CD4-positive, alpha-beta memory T cell (primary cell): ENCODE results near the gene NUP62. TPM values are rescaled to one million over a fixed set of nuclear protein-coding genes. Genes with fewer than 3 reads are reported as not detected.
A peak's percentile ranks its signal among the peaks of the same experiment; 100 is the strongest.
"Not testable (repeated sequence)": the region's sequence is repeated elsewhere in the genome, so short reads cannot be mapped to it uniquely, and the experiment has no call there.

Experiments used
- CTCF ChIA-PET: fragments of 350-600 bp; sonication (Branson Sonifier 250); formaldehyde crosslinking; loops from one replicate; lab custom pipeline; 2021; ENCODE audit warnings: inconsistent platforms; ENCODE audit not compliant: partially characterized antibody; lab: Charles Lee
- POLR2A ChIA-PET: fragments of 350-600 bp; sonication (Branson Sonifier 250); formaldehyde crosslinking; loops from one replicate; lab custom pipeline; 2021; ENCODE audit not compliant: partially characterized antibody; lab: Charles Lee
- DNase-seq, 5 donors: peaks; one replicate each; pipeline versions ENCODE4 v3.0.0 to v3.0.0-alpha.2; 2020 to 2022; ENCODE audit warnings: mixed read lengths in 1 of 5
- H3K27ac ChIP-seq: one replicate; pipeline ENCODE4 v1.7.0; 2013; ENCODE audit warnings: low read depth, low read length
- H3K27me3 ChIP-seq: 2 replicates; pipeline ENCODE4 v1.7.0; 2013; ENCODE audit warnings: mild to moderate bottlenecking, low read length, moderate library complexity; ENCODE audit not compliant: insufficient read depth
- H3K36me3 ChIP-seq: 2 replicates; pipeline ENCODE4 v1.7.0; 2013; ENCODE audit warnings: mild to moderate bottlenecking, low read length, moderate library complexity; ENCODE audit not compliant: insufficient read depth
- H3K4me1 ChIP-seq: 2 replicates; pipeline ENCODE4 v1.7.0; 2013; ENCODE audit warnings: mild to moderate bottlenecking, low read length, moderate library complexity; ENCODE audit not compliant: insufficient read depth
- H3K4me3 ChIP-seq, 2 donors: one replicate each; pipeline ENCODE4 v1.7.0; 2013; ENCODE audit warnings: low read length in 2 of 2, mild to moderate bottlenecking in 1 of 2
- H3K9me3 ChIP-seq, 2 donors: one replicate each; pipeline ENCODE4 v1.7.0; 2013; ENCODE audit warnings: low read length in 2 of 2, control low read depth in 1 of 2; ENCODE audit not compliant: control insufficient read depth in 1 of 2
- H3K27ac Mint-ChIP-seq, 7 donors: one replicate each; pipeline ENCODE4 v1.8.0; 2020 to 2021; ENCODE audit warnings: mixed read lengths in 7 of 7, mild to moderate bottlenecking in 6 of 7, inconsistent platforms in 3 of 7, moderate library complexity in 3 of 7
- H3K27me3 Mint-ChIP-seq, 2 donors: one replicate each; pipeline ENCODE4 v1.8.0; 2020 to 2021; ENCODE audit warnings: mixed read lengths in 2 of 2
- H3K36me3 Mint-ChIP-seq, 2 donors: one replicate each; pipeline ENCODE4 v1.8.0; 2020 to 2021; ENCODE audit warnings: mixed read lengths in 2 of 2, inconsistent platforms in 1 of 2, mild to moderate bottlenecking in 1 of 2
- H3K4me1 Mint-ChIP-seq, 4 donors: one replicate each; pipeline ENCODE4 v1.8.0; 2020 to 2021; ENCODE audit warnings: mixed read lengths in 4 of 4, mild to moderate bottlenecking in 1 of 4
- H3K4me3 Mint-ChIP-seq, 8 donors: one replicate each; pipeline ENCODE4 v1.8.0; 2020 to 2021; ENCODE audit warnings: mixed read lengths in 8 of 8, mild to moderate bottlenecking in 7 of 8, moderate library complexity in 6 of 8, inconsistent platforms in 3 of 8
- H3K9me3 Mint-ChIP-seq, 8 donors: one replicate each; pipeline ENCODE4 v1.8.0; 2020 to 2021; ENCODE audit warnings: mixed read lengths in 8 of 8, mild to moderate bottlenecking in 5 of 8, inconsistent platforms in 3 of 8, moderate library complexity in 1 of 8
- intact Hi-C: fragments of 100-400 bp; cut with micrococcal nuclease; formaldehyde crosslinking; loops from one replicate; pipeline ENCODE4 v1.15.1; 2023
- polyA plus RNA-seq, 2 donors: library from polyadenylated mRNA; unstranded; fragments of 300-500 nt; fragmentation: Illumina TruSeq; gene quantifications; one replicate each; pipeline ENCODE4 v1.2.3, GENCODE V29; 2021
- total RNA-seq, 2 experiments: library from RNA; stranded (reverse); gene quantifications; one replicate each; pipeline ENCODE4 v1.2.3, GENCODE V29; 2021

NUP62 gene
- total and polyA plus RNA-seq, 4 experiments from 2014 or later, result 43.3 to 71.0 (median 66.7) TPM

DNA sequence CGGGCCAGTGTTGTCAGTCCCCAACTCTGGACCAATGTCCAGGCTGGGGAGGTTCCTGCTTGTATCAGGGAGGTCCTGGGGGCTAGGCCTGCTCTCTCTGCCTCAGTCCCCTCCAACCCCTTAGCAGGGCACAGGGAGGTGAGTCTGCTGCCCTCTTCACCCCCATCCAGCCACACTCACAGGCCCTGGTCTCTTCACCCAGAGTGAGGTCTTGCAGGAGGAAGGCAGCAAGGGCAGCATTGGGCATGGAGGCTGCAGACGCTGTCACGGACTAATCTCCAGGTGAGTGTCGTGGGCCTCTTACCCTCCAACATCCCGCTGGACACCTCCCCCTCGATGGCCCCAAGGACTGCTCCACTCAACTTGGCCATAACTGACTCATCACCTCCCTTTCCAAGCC is 43.5 kb upstream of the NUP62 start:
- H3K9me3 Mint-ChIP-seq, result no peaks in the 10 kb centered on the region
- H3K27me3 Mint-ChIP-seq, result peaks cover 2 to 9% of the 10 kb centered on the region in 2 donors
- intact Hi-C loops, result no loop called here
- H3K4me3 Mint-ChIP-seq, result no peak overlapping the region
- H3K27ac Mint-ChIP-seq, result peak overlapping the region in 1 of 7 donors; percentile 77
- peaks cover 14 to 27% of the 10 kb centered on the region in 2 donors for H3K36me3 Mint-ChIP-seq
- H3K36me3 ChIP-seq, result peaks cover 14% of the 10 kb centered on the region
- no peaks in the 10 kb centered on the region for H3K4me1 Mint-ChIP-seq
- no peaks in the 10 kb centered on the region for H3K4me1 ChIP-seq
- no peak for DNase-seq
- H3K9me3 ChIP-seq, result no peaks in the 10 kb centered on the region
- H3K4me3 ChIP-seq, result no peak overlapping the region
- ChIA-PET CTCF (no interaction called here), POLR2A (no interaction called here)
- H3K27ac ChIP-seq, result no peak overlapping the region
- peaks cover 6% of the 10 kb centered on the region for H3K27me3 ChIP-seq

DNA sequence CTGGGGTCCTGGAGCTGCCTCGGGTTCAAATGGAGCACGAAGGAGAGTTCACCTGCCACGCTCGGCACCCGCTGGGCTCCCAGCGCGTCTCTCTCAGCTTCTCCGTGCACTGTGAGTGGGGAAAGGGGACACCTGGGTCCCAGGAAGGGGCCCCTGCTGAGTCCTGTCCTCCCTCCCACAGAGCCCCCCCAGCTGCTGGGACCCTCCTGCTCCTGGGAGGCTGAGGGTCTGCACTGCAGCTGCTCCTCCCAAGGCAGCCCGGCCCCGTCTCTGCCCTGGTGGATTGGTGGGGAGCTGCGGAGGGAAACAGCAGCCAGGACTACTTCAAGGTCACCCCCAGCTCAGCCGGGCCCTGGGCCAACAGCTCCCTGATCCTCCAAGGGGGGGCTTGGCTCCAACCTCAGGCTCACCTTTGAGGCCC is 42.7 kb upstream of the NUP62 start:
- ChIA-PET POLR2A (no interaction called here), CTCF (no interaction called here)
- Histone ChIP-seq H3K36me3 (peaks cover 14% of the 10 kb centered on the region), H3K9me3 (no peaks in the 10 kb centered on the region), H3K27me3 (peaks cover 6% of the 10 kb centered on the region), H3K4me1 (no peaks in the 10 kb centered on the region), H3K27ac (no peak overlapping the region), H3K4me3 (no peak overlapping the region)
- H3K4me3 Mint-ChIP-seq, result no peak overlapping the region
- peaks cover 14 to 19% of the 10 kb centered on the region in 2 donors for H3K36me3 Mint-ChIP-seq
- no peaks in the 10 kb centered on the region for H3K4me1 Mint-ChIP-seq
- DNase-seq, result no peak
- peaks cover 3 to 10% of the 10 kb centered on the region in 2 donors for H3K27me3 Mint-ChIP-seq
- H3K27ac Mint-ChIP-seq, result no peak overlapping the region
- intact Hi-C loops, result no loop called here
- no peaks in the 10 kb centered on the region for H3K9me3 Mint-ChIP-seq

DNA sequence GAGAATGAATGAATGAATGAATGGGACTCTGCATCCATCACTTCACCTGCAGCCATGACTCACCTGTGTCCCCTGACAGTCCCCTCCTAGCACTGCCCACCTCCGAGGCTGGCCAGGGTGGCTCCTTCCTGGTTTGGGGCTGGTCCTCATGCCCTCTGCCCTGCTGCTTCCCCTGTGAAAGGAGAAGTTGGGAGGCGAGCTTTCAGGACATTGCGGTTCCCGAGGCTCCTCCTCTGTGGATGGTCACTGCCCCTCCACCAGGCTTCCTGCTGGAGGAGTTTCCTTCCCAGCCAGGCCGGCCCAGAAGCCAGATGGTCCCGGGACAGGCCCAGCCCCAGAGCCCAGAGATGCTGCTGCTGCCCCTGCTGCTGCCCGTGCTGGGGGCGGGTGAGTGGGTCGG is 40.1 kb upstream of the NUP62 start:
- H3K27ac Mint-ChIP-seq, H3K4me3 ChIP-seq, H3K27me3 ChIP-seq, H3K9me3 ChIP-seq, intact Hi-C loops, H3K27ac ChIP-seq, H3K36me3 Mint-ChIP-seq, H3K4me1 ChIP-seq, H3K36me3 ChIP-seq, H3K4me1 Mint-ChIP-seq, POLR2A ChIA-PET, DNase-seq, H3K9me3 Mint-ChIP-seq, H3K4me3 Mint-ChIP-seq: not testable (repeated sequence)
- CTCF ChIA-PET, result interaction anchor here (0.7 kb wide), 1 partner anchor 88 kb away, joined by 3 read pairs; no protein-coding TSS in a partner anchor
- peaks cover 5 to 13% of the 10 kb centered on the region in 2 donors for H3K27me3 Mint-ChIP-seq

DNA sequence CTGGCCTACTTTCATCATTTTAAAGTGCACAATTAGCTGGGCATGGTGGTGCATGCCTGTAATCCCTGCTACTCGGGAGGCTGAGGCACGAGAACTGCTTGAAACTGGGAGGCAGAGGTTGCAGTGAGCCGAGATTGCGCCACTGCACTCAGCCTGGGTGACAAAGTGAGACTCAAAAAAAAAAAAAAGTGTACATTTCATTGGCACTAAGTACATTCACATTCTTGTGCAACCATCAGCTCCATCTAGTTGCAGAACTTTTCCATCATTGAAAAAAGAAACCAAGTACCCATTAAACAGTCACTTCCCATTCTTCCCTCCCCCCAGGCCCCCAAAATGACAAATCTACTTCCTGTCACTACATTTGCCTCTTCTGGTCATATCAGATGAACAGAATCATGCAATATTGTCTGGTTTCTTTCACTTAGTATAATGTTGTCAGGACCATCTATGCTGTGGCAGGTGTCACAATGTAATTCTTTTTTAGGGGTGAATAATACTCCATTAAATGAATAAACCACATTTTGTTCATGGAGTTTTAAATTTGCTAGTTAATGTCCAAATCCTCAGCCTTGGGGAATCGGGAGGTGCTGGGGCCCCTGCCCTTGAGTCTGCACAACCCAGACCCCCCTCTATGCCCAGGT is 39.1 kb upstream of the NUP62 start:
- intact Hi-C loops, result no loop called here
- Mint-ChIP-seq H3K27ac (peak overlapping the region in 1 of 7 donors; percentile 49), H3K4me1 (no peaks in the 10 kb centered on the region), H3K9me3 (peaks cover 0 to 2% (median 0%) of the 10 kb centered on the region in 8 donors), H3K27me3 (peaks cover 6 to 14% of the 10 kb centered on the region in 2 donors), H3K36me3 (no peaks in the 10 kb centered on the region), H3K4me3 (no peak overlapping the region)
- no peaks in the 10 kb centered on the region for H3K4me1 ChIP-seq
- no peak overlapping the region for H3K4me3 ChIP-seq
- POLR2A ChIA-PET, result no interaction called here
- H3K9me3 ChIP-seq, result no peaks in the 10 kb centered on the region
- CTCF ChIA-PET, result no interaction called here
- no peak overlapping the region for H3K27ac ChIP-seq
- H3K27me3 ChIP-seq, result peaks cover 6% of the 10 kb centered on the region
- DNase-seq, result no peak
- H3K36me3 ChIP-seq, result no peaks in the 10 kb centered on the region

DNA sequence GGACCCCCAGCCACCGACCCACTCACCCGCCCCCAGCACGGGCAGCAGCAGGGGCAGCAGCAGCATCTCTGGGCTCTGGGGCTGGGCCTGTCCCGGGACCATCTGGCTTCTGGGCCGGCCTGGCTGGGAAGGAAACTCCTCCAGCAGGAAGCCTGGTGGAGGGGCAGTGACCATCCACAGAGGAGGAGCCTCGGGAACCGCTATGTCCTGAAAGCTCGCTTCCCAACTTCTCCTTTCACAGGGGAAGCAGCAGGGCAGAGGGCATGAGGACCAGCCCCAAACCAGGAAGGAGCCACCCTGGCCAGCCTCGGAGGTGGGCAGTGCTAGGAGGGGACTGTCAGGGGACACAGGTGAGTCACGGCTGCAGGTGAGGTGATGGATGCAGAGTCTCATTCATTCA is 31.7 kb upstream of the NUP62 start, which contains the start of gene SIGLEC11:
SIGLEC11 (minus strand) TSS at position 193 of the 400 bp plus-strand sequence; CDS start at position 102, 91 bp downstream.
- H3K9me3 Mint-ChIP-seq, H3K4me3 ChIP-seq, intact Hi-C loops, H3K4me1 Mint-ChIP-seq, CTCF ChIA-PET, H3K27me3 Mint-ChIP-seq, H3K4me1 ChIP-seq, H3K4me3 Mint-ChIP-seq, H3K36me3 Mint-ChIP-seq, H3K9me3 ChIP-seq, POLR2A ChIA-PET, H3K36me3 ChIP-seq, H3K27ac Mint-ChIP-seq, H3K27ac ChIP-seq, H3K27me3 ChIP-seq, DNase-seq: not testable (repeated sequence)

DNA sequence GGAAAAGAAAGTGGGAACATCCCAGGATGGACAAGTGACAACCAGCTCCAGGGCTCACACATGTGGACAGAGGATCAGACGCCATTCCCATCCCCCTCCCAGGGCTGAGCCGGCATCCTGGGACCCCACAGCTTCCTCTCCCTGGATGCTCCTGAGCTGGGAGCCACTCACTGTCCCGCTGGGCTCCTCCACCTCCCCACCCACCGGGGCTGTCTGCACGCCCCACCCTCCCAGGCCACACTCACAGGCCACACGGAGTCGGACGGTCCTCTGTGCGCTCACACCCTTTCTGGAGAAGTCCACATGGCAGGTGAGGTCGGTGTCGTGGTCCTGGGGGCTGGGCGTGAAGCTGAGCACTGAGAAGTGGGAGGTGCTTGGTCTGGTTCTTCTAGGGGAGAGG is 30.6 kb upstream of the NUP62 start:
- H3K27ac Mint-ChIP-seq, H3K4me3 ChIP-seq, H3K9me3 ChIP-seq, POLR2A ChIA-PET, intact Hi-C loops, H3K4me1 Mint-ChIP-seq, H3K4me1 ChIP-seq, H3K4me3 Mint-ChIP-seq, H3K27ac ChIP-seq, DNase-seq, H3K9me3 Mint-ChIP-seq, H3K36me3 ChIP-seq, CTCF ChIA-PET, H3K36me3 Mint-ChIP-seq, H3K27me3 ChIP-seq, H3K27me3 Mint-ChIP-seq: not testable (repeated sequence)

DNA sequence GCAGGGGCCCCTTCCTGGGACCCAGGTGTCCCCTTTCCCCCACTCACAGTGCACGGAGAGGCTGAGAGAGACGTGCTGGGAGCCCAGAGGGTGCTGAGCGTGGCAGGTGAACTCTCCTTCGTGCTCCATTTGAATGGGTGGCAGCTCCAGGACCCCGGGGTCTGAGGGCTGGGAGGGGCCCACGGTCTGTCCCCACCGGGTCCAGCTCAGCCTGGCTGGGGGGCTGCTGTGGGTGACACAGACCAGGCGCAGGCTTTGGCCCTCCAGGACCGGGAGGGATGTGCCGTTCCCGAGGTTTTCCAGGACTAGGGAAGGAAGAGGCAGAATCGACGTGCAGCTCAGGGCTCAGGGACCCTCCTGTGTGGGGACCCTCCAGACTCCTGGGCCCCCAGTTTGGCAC is 29.3 kb upstream of the NUP62 start:
- H3K4me1 ChIP-seq, H3K36me3 ChIP-seq, H3K27me3 ChIP-seq, POLR2A ChIA-PET, H3K27ac Mint-ChIP-seq, CTCF ChIA-PET, H3K27ac ChIP-seq, H3K36me3 Mint-ChIP-seq, H3K4me3 Mint-ChIP-seq, H3K4me1 Mint-ChIP-seq, DNase-seq, H3K4me3 ChIP-seq, intact Hi-C loops, H3K9me3 Mint-ChIP-seq, H3K9me3 ChIP-seq: not testable (repeated sequence)
- peaks cover 8 to 12% of the 10 kb centered on the region in 2 donors for H3K27me3 Mint-ChIP-seq
